Osteoblast (primary cell): Measurements from ENCODE around the gene RACK1. TPM values are rescaled to one million over a fixed set of nuclear protein-coding genes. Genes with fewer than 3 reads are reported as not detected.
"Not testable (repeated sequence)": the region's sequence is repeated elsewhere in the genome, so short reads cannot be mapped to it uniquely, and the experiment has no call there.

ENCODE experiments used
- DNase-seq: peaks from one replicate; pipeline ENCODE4 v3.0.0; 2011; ENCODE audit warnings: low spot score, mixed read lengths; ENCODE audit not compliant: insufficient read length; ENCODE audit errors: missing footprints
- H2AFZ ChIP-seq: 2 replicates; pipeline ENCODE4 v1.6.0; 2011; ENCODE audit warnings: mild to moderate bottlenecking, low read length
- H3K27ac ChIP-seq: 2 replicates; pipeline ENCODE4 v1.5.1; 2011; ENCODE audit warnings: mild to moderate bottlenecking, low read depth, low read length, moderate library complexity
- H3K27me3 ChIP-seq: 2 replicates; pipeline ENCODE4 v1.6.0; 2012; ENCODE audit warnings: mild to moderate bottlenecking, control low read depth, inconsistent platforms, low read length, moderate library complexity; ENCODE audit not compliant: insufficient read depth
- H3K36me3 ChIP-seq: 2 replicates; pipeline ENCODE4 v1.5.1; 2011; ENCODE audit warnings: mild to moderate bottlenecking, low read length, control low read depth, moderate library complexity; ENCODE audit not compliant: insufficient read depth
- H3K4me1 ChIP-seq: 2 replicates; pipeline ENCODE4 v1.5.1; 2011; ENCODE audit warnings: mild to moderate bottlenecking, low read length, control low read depth, moderate library complexity; ENCODE audit not compliant: insufficient read depth
- H3K4me2 ChIP-seq: 2 replicates; pipeline ENCODE4 v1.6.0; 2011; ENCODE audit warnings: mild to moderate bottlenecking, low read length; ENCODE audit not compliant: insufficient read depth
- H3K4me3 ChIP-seq: fragments of 200-600 bp; sonication (generic); 3 replicates; pipeline ENCODE4 v1.5.1; 2012; ENCODE audit warnings: mild to moderate bottlenecking, low read length, inconsistent platforms; ENCODE audit not compliant: insufficient read depth
- H3K79me2 ChIP-seq: 2 replicates; pipeline ENCODE4 v1.6.0; 2012; ENCODE audit warnings: mild to moderate bottlenecking, low read length, control low read depth, inconsistent platforms; ENCODE audit not compliant: insufficient read depth
- H3K9me3 ChIP-seq: 2 replicates; pipeline ENCODE4 v1.5.1; 2011; ENCODE audit warnings: low read depth, low read length, control low read depth
- H4K20me1 ChIP-seq: 2 replicates; pipeline ENCODE4 v1.6.0; 2012; ENCODE audit warnings: mild to moderate bottlenecking, low read length, control low read depth; ENCODE audit not compliant: insufficient read depth
- total RNA-seq: library from RNA; depleted of rRNA; stranded (reverse); fragments of >200 nt; gene quantifications from 2 replicates; pipeline ENCODE4 v1.2.3, GENCODE V29; 2012
- TF ChIP-seq, protein P1 (sequence below): IDR thresholded peaks from 2 replicates; pipeline ENCODE4 v1.5.1; 2011; ENCODE audit warnings: mild to moderate bottlenecking, low read depth, low read length, moderate library complexity; ENCODE audit errors: extremely low read depth

Gene RACK1
- total RNA-seq, 1 donor = 4,007 TPM

DNA sequence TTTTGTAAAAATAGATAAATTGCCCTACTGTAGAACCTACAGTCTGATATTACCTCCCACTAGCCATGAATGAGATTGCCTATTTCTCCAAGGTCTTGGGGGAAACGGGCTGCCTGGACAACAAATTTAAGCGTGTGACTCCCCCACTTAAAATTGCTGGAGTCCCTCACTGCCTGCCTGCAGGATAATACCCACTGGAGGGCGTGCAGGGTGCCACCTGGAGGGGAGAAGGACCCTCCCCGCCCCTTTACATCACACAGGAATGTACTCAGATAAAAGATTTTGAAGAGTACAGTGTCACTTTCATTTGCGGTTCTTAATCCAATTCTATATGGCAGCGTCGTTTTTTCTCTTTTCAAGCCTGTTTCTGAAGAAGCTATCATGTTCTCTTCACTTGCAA is 32.5 kb downstream of the RACK1 start:
- H3K9me3 ChIP-seq = no peaks in the 10 kb centered on the region
- no peak overlapping the region for H2AFZ ChIP-seq
- no peak overlapping the region for H3K27ac ChIP-seq
- no peaks in the 10 kb centered on the region for H4K20me1 ChIP-seq
- TF ChIP-seq, protein P1, sequence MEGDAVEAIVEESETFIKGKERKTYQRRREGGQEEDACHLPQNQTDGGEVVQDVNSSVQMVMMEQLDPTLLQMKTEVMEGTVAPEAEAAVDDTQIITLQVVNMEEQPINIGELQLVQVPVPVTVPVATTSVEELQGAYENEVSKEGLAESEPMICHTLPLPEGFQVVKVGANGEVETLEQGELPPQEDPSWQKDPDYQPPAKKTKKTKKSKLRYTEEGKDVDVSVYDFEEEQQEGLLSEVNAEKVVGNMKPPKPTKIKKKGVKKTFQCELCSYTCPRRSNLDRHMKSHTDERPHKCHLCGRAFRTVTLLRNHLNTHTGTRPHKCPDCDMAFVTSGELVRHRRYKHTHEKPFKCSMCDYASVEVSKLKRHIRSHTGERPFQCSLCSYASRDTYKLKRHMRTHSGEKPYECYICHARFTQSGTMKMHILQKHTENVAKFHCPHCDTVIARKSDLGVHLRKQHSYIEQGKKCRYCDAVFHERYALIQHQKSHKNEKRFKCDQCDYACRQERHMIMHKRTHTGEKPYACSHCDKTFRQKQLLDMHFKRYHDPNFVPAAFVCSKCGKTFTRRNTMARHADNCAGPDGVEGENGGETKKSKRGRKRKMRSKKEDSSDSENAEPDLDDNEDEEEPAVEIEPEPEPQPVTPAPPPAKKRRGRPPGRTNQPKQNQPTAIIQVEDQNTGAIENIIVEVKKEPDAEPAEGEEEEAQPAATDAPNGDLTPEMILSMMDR = no peak
- peak; percentile 23 for DNase-seq
- H3K27me3 ChIP-seq = no peaks in the 10 kb centered on the region
- H3K4me2 ChIP-seq = no peak overlapping the region
- peaks cover 3% of the 10 kb centered on the region for H3K4me1 ChIP-seq
- no peaks in the 10 kb centered on the region for H3K36me3 ChIP-seq
- no peak overlapping the region for H3K4me3 ChIP-seq
- H3K79me2 ChIP-seq = no peaks in the 10 kb centered on the region

DNA sequence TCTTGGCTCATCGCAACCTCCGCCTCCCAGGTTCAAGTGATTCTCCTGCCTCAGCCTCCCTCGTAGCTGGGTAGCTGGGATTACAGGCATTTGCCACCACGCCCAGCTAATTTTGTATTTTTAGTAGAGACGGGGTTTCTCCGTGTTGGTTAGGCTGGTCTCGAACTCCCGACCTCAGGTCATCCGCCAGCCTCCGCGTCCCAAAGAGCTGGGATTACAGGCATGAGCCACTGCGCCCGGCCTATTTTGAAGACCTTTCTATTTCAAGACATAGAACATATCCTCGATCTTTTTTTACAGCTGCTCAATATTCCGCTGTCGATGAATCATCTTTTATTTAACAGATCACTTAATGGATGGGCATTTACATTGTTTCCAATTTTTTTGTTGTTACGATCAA is 33.0 kb downstream of the RACK1 start:
- H3K79me2 ChIP-seq, H3K27me3 ChIP-seq, DNase-seq, H3K4me1 ChIP-seq, H3K27ac ChIP-seq, H3K9me3 ChIP-seq, H3K36me3 ChIP-seq, H3K4me2 ChIP-seq, H2AFZ ChIP-seq, H4K20me1 ChIP-seq, H3K4me3 ChIP-seq: not testable (repeated sequence)

DNA sequence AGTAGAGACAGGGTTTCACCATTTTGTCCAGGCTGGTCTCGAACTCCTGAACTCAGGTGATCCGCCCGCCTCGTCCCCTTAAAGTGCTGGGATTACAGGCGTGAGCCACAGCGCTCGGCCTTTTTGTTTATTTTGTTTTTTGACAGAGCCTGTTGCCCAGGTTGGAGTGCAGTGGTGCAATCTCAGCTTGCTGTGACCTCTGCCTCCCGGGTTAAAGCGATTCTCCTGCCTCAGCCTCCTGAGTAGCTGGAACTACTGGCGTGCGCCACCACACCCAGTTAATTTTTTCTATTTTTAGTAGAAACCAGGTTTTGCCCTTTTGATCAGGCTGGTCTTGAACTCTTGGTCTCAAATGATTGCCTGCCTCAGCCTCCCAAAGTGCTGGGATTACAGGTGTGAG is 33.6 kb downstream of the RACK1 start:
- H3K4me1 ChIP-seq, H3K36me3 ChIP-seq, H3K27ac ChIP-seq, H3K27me3 ChIP-seq, H3K4me3 ChIP-seq, H3K4me2 ChIP-seq, H2AFZ ChIP-seq, DNase-seq, H3K9me3 ChIP-seq, H4K20me1 ChIP-seq, H3K79me2 ChIP-seq: not testable (repeated sequence)

GRCh38 chr5:181209006-181209405 is 34.7 kb downstream of the RACK1 start:
- not testable (repeated sequence) for H3K9me3 ChIP-seq, H3K36me3 ChIP-seq, DNase-seq, H2AFZ ChIP-seq, H3K79me2 ChIP-seq, H3K27ac ChIP-seq, H4K20me1 ChIP-seq, H3K4me2 ChIP-seq, H3K27me3 ChIP-seq, H3K4me3 ChIP-seq, H3K4me1 ChIP-seq

DNA sequence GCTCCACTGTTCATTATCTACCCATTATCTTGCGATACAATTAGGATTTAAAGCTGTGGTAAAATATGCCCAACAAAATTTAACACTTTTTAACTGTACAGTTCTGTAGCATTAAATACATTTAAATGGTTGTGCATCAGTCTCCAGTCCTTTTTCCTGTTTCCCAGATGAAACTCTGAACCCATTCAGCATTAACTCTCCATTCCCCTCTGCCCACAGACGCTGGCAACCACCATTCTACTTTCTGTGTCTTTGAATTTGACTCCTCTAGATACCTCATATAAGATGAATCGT is 35.8 kb downstream of the RACK1 start:
- TF ChIP-seq, protein P1 = no peak
- Histone ChIP-seq H3K36me3 (no peaks in the 10 kb centered on the region), H3K9me3 (no peaks in the 10 kb centered on the region), H2AFZ (no peak overlapping the region), H3K4me2 (peak overlapping the region; percentile 84), H3K27ac (no peak overlapping the region), H3K79me2 (no peaks in the 10 kb centered on the region), H3K4me1 (peaks cover 5% of the 10 kb centered on the region), H4K20me1 (no peaks in the 10 kb centered on the region), H3K4me3 (no peak overlapping the region), H3K27me3 (peaks cover 7% of the 10 kb centered on the region)
- no peak for DNase-seq
